ENCODE measurements around the gene TCF4.

DNA sequence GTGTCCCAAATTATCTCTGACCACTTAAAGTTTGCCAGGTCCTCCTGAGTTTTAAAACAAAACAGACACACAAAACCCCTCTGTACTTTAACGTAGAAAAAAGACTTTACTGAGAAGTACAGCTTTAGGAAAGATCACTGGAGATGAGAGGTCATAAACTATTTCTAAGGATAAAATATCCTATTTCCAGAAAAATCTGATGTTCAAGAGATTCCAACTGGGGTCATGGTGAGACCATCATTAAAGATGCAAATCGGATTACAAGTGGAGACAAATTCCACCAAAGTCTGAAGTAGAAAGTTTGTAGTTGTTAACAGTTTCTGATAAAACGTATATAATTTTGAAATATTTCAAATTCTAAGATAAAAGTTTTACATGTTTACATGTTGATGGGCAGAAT lies 241.6 kb downstream of the TCF4 start:
- TF ChIP-seq, protein P1, sequence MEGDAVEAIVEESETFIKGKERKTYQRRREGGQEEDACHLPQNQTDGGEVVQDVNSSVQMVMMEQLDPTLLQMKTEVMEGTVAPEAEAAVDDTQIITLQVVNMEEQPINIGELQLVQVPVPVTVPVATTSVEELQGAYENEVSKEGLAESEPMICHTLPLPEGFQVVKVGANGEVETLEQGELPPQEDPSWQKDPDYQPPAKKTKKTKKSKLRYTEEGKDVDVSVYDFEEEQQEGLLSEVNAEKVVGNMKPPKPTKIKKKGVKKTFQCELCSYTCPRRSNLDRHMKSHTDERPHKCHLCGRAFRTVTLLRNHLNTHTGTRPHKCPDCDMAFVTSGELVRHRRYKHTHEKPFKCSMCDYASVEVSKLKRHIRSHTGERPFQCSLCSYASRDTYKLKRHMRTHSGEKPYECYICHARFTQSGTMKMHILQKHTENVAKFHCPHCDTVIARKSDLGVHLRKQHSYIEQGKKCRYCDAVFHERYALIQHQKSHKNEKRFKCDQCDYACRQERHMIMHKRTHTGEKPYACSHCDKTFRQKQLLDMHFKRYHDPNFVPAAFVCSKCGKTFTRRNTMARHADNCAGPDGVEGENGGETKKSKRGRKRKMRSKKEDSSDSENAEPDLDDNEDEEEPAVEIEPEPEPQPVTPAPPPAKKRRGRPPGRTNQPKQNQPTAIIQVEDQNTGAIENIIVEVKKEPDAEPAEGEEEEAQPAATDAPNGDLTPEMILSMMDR (IDR thresholded peaks at IDR 0.05): no peak
- TF ChIP-seq, protein P2, sequence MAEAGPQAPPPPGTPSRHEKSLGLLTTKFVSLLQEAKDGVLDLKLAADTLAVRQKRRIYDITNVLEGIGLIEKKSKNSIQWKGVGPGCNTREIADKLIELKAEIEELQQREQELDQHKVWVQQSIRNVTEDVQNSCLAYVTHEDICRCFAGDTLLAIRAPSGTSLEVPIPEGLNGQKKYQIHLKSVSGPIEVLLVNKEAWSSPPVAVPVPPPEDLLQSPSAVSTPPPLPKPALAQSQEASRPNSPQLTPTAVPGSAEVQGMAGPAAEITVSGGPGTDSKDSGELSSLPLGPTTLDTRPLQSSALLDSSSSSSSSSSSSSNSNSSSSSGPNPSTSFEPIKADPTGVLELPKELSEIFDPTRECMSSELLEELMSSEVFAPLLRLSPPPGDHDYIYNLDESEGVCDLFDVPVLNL (CRISPR knock-in tag; IDR thresholded peaks at IDR 0.05; ENCODE audit: borderline replicate concordance, low read depth): no peak
- TF ChIP-seq GABPB1 (CRISPR knock-in tag; IDR thresholded peaks at IDR 0.05): no peak
- TF ChIP-seq, protein P3, sequence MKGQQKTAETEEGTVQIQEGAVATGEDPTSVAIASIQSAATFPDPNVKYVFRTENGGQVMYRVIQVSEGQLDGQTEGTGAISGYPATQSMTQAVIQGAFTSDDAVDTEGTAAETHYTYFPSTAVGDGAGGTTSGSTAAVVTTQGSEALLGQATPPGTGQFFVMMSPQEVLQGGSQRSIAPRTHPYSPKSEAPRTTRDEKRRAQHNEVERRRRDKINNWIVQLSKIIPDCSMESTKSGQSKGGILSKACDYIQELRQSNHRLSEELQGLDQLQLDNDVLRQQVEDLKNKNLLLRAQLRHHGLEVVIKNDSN (CRISPR knock-in tag; IDR thresholded peaks at IDR 0.05): no peak
- TF ChIP-seq TCF7 (CRISPR knock-in tag; IDR thresholded peaks at IDR 0.05; ENCODE audit: low read depth): no peak
- TF ChIP-seq ZNF317 (CRISPR knock-in tag; IDR thresholded peaks at IDR 0.05; ENCODE audit: borderline replicate concordance, low read depth): no peak
- TF ChIP-seq CREB1 (CRISPR knock-in tag; IDR thresholded peaks at IDR 0.05): no peak
- TF ChIP-seq, protein P4, sequence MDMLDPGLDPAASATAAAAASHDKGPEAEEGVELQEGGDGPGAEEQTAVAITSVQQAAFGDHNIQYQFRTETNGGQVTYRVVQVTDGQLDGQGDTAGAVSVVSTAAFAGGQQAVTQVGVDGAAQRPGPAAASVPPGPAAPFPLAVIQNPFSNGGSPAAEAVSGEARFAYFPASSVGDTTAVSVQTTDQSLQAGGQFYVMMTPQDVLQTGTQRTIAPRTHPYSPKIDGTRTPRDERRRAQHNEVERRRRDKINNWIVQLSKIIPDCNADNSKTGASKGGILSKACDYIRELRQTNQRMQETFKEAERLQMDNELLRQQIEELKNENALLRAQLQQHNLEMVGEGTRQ (CRISPR knock-in tag; IDR thresholded peaks at IDR 0.05): no peak
- TF ChIP-seq, protein P5, sequence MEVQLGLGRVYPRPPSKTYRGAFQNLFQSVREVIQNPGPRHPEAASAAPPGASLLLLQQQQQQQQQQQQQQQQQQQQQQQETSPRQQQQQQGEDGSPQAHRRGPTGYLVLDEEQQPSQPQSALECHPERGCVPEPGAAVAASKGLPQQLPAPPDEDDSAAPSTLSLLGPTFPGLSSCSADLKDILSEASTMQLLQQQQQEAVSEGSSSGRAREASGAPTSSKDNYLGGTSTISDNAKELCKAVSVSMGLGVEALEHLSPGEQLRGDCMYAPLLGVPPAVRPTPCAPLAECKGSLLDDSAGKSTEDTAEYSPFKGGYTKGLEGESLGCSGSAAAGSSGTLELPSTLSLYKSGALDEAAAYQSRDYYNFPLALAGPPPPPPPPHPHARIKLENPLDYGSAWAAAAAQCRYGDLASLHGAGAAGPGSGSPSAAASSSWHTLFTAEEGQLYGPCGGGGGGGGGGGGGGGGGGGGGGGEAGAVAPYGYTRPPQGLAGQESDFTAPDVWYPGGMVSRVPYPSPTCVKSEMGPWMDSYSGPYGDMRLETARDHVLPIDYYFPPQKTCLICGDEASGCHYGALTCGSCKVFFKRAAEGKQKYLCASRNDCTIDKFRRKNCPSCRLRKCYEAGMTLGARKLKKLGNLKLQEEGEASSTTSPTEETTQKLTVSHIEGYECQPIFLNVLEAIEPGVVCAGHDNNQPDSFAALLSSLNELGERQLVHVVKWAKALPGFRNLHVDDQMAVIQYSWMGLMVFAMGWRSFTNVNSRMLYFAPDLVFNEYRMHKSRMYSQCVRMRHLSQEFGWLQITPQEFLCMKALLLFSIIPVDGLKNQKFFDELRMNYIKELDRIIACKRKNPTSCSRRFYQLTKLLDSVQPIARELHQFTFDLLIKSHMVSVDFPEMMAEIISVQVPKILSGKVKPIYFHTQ (CRISPR knock-in tag; IDR thresholded peaks at IDR 0.05): no peak
- TF ChIP-seq MYBL2 (CRISPR knock-in tag; IDR thresholded peaks at IDR 0.05): no peak
- TF ChIP-seq, protein P6, sequence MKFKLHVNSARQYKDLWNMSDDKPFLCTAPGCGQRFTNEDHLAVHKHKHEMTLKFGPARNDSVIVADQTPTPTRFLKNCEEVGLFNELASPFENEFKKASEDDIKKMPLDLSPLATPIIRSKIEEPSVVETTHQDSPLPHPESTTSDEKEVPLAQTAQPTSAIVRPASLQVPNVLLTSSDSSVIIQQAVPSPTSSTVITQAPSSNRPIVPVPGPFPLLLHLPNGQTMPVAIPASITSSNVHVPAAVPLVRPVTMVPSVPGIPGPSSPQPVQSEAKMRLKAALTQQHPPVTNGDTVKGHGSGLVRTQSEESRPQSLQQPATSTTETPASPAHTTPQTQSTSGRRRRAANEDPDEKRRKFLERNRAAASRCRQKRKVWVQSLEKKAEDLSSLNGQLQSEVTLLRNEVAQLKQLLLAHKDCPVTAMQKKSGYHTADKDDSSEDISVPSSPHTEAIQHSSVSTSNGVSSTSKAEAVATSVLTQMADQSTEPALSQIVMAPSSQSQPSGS (CRISPR knock-in tag; IDR thresholded peaks at IDR 0.05; ENCODE audit: borderline replicate concordance, low read depth): no peak
- TF ChIP-seq ZNF121 (CRISPR knock-in tag; IDR thresholded peaks at IDR 0.05): no peak
- TF ChIP-seq, protein P7, sequence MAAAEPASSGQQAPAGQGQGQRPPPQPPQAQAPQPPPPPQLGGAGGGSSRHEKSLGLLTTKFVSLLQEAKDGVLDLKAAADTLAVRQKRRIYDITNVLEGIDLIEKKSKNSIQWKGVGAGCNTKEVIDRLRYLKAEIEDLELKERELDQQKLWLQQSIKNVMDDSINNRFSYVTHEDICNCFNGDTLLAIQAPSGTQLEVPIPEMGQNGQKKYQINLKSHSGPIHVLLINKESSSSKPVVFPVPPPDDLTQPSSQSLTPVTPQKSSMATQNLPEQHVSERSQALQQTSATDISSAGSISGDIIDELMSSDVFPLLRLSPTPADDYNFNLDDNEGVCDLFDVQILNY (CRISPR knock-in tag; IDR thresholded peaks at IDR 0.05): no peak

Measured in WTC11 (cell line).